Measurements from ENCODE around the gene PSMC3IP.
"Not testable (repeated sequence)": the region's sequence is repeated elsewhere in the genome, so short reads cannot be mapped to it uniquely, and the experiment has no call there.

PSMC3IP gene

GRCh38 chr17:42562388-42563142 lies 15.0 kb downstream of the PSMC3IP start:
- no peak for DNase-seq (ENCODE audit: low read depth in 3 of 3, low spot score in 1 of 3)

- peak; percentile 70 to 82 (median 79) for DNase-seq (ENCODE audit: low read depth in 3 of 3, low spot score in 1 of 3)
Measured at GRCh38 chr17:42561897-42562387, 15.6 kb downstream of the PSMC3IP start, which contains the start of gene COASY. TSS of gene COASY (plus strand) at chr17:42562148. CDS start at chr17:42562623, 475 bp downstream.

- no peak for DNase-seq (ENCODE audit: low read depth in 3 of 3, low spot score in 1 of 3)
Measured at GRCh38 chr17:42560246-42560645, 17.3 kb downstream of the PSMC3IP start.

DNA sequence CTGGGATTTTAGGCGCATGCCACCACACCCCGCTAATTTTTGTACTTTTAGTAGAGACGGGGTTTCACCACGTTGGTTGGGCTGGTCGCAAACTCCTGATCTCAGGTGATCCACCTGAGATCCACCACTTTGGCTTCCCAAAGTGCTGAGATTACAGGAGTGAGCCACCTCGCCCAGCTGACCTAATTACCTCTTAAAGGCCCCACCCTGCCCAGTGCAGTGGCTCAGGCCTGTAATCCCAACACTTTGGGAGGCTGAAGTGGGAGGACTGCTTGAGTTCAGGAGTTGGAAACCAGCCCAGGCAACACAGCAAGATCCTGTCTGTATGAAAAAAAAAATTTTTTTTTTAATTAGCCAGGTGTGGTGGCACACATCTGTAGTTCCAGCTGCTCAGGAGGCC lies 18.5 kb downstream of the PSMC3IP start:
- no peak for DNase-seq (ENCODE audit: low read depth in 3 of 3, low spot score in 1 of 3)

DNA sequence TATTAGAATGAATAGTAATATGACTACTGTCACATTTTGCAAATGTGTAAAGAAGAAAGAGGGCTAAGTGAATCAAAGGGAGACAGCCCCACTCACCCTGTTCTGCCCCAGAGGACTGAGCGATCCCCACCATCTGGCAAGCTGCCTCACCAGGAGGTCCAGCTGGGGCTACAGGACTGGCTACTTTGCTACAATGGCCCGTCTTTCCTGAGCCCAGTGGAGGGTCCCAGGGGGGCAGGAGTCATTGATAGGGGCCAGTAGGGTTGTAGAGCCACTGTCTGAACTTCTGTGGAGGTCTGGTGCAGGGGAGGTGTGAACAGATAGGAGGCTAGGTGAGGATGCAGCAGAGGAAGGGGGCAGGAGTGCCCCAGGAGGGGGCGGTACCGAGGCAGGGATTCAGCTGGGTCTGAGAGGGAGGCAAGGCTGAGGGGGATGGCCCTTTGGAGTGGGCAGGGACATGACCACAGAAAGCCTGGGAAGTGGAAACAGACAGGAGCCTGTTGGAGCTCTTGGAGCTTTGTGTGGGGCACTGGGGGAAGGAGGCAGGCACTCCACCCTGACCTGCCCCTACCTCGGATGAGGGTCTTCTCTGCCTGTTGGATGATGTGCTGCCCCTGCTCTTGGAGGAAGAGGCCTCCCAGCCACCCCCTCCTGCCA lies 21.4 kb downstream of the PSMC3IP start:
- DNase-seq (ENCODE audit: low read depth in 3 of 3, low spot score in 1 of 3) = not testable (repeated sequence)

DNA sequence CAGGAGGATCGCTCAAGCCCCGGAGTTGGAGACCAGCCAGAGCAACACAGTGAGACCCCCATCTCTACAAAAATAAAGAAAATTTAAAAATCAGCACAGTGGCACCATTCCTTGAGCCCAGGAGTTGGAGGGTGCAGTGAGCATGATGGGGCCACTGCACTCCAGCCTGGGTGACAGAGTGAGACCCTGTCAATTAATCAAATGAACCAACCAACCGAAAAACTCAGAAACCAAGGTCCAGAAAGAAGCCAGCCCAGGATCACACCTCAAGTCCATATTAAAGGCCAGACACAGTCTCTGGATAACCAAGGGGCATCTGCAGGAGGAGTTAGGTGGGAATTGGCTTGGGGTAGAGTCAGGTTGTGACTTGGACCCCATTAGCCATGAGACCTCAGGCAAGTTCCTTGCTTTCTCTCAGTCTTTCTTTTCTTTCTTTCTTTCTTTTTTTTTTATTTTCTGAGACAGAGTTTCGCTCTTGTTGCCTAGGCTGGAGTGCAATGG lies 22.4 kb downstream of the PSMC3IP start:
- DNase-seq (ENCODE audit: low read depth in 3 of 3, low spot score in 1 of 3) = no peak

- DNase-seq (ENCODE audit: low read depth in 3 of 3, low spot score in 1 of 3) = peak in 2 of 3 donors; percentile 39 to 53
Measured at GRCh38 chr17:42554250-42555121, 23.0 kb downstream of the PSMC3IP start.

GRCh38 chr17:42553866-42554249 lies 23.7 kb downstream of the PSMC3IP start:
- no peak for DNase-seq (ENCODE audit: low read depth in 3 of 3, low spot score in 1 of 3)

DNA sequence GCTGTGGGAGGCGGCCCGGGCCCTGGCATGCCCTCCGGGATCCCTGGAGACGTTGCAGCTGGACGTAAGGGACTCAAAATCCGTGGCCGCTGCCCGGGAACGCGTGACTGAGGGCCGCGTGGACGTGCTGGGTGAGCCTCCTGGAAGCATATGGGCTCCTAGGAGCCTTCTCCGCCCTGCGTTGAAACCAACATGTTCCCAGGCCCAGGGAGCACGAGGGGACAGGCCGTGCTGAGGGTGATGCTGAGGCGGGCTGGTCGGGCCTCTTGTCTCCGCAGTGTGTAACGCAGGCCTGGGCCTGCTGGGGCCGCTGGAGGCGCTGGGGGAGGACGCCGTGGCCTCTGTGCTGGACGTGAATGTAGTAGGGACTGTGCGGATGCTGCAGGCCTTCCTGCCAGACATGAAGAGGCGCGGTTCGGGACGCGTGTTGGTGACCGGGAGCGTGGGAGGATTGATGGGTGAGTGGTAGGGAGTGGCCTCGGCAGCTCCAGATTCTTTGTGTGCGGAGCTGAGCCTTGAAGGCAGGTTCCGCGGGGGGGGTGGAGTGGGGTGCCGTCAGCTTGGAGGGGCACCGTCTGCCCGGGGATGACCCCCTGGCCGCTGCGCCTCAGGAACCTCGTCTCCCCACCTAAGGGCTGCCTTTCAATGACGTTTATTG lies 24.2 kb downstream of the PSMC3IP start:
- no peak for DNase-seq (ENCODE audit: low read depth in 3 of 3, low spot score in 1 of 3)

GRCh38 chr17:42552736-42553135 lies 24.8 kb downstream of the PSMC3IP start, which contains the start of gene HSD17B1:
TSS of gene HSD17B1 (plus strand) at chr17:42552923. CDS start at chr17:42552934, 11 bp downstream.
- not testable (repeated sequence) for DNase-seq (ENCODE audit: low read depth in 3 of 3, low spot score in 1 of 3)

- DNase-seq (ENCODE audit: low read depth in 3 of 3, low spot score in 1 of 3) = no peak
Measured at GRCh38 chr17:42548993-42549755, 28.4 kb downstream of the PSMC3IP start.

DNA sequence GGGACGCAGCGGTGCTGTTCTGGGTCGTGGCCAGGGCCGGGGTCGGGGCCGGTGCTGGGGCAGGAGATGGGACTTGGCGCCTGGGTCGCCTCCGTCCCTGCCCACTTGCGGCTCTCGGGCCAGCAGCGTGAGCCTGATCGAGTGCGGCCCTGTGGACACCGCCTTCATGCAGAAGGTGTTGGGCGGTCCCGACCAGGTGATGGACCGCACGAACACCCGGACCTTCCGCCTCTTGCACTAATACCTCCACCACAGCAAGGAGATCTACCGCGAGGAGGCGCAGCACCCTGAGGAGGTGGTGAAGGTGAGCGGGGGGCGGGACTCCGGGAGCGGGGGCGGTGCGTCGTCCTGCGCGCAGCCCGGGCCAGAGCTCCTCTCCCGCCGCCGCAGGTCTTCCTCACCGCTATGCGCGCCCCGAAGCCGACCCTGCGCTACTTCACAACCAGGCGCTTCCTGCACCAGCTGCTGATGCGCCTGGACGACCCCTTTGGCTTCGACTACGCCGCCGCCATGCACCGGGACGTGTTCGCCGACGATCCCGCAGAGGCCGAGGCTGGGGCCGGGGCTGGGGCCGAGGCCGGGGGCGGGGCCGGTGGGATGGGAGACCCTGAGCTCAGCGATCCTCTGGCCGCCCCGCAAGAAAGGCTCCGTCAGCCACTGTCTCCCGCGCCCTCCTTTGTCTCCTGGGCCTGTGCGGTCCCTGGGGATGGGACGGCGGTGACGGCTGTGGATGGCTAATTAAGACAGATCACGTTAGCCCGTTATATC lies 29.3 kb downstream of the PSMC3IP start:
- peak; percentile 40 to 73 (median 51) for DNase-seq (ENCODE audit: low read depth in 3 of 3, low spot score in 1 of 3)

- DNase-seq (ENCODE audit: low read depth in 3 of 3, low spot score in 1 of 3) = no peak
Measured at GRCh38 chr17:42547698-42548069, 29.8 kb downstream of the PSMC3IP start.

DNA sequence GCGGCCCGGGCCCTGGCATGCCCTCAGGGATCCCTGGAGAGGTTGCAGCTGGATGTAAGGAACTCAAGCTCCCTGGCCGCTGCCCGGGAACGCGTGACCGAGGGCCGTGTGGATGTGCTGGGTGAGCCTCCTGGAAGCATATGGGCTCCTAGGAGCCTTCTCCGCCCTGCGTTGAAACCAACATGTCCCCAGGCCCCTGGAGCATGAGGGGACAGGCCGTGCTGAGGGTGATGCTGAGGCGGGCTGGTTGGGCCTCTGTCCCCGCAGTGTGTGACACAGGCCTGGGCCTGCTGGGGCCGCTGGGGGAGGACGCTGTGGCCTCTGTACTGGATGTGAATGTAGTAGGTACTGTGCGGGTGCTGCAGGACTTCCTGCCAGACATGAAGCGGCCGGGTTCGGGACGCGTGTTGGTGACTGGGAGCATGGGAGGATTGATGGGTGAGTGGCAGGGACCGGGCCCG lies 30.5 kb downstream of the PSMC3IP start:
- DNase-seq (ENCODE audit: low read depth in 3 of 3, low spot score in 1 of 3) = no peak

DNA sequence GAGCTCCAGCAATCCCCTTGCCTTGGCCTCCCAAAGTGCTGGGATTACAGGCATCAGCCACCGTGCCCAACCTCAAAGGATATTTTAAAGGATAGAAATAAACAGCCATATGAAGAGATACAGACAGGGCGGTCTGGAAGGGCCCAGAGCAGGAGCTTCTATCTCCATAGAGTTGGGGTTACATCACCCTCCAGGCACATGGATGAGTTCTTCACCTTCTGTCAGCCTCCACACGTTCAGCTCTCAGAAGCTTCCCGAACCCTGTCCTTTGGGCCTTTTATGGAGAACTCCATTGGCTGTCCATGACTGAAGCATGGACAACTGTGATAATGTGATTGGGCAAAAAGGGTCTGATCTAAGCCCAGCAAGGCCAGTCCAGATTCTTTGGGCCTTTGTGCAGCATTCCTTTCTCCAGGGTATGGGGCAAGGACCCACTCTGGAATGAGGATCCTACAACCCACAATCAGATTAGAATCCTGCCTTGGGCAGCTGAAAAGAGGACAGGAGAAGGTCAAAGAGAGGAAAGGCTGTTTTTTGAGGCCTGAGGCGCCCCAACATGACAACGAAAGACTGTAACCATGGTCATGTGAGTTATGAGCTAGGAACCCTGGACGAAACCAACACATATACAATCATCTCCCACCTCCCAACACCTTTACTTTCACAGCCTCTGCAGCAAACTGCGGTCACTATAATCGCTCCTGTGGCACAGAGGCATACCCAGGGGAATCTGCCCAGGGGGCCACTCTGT lies 31.6 kb downstream of the PSMC3IP start:
- DNase-seq (ENCODE audit: low read depth in 3 of 3, low spot score in 1 of 3) = not testable (repeated sequence)

DNA sequence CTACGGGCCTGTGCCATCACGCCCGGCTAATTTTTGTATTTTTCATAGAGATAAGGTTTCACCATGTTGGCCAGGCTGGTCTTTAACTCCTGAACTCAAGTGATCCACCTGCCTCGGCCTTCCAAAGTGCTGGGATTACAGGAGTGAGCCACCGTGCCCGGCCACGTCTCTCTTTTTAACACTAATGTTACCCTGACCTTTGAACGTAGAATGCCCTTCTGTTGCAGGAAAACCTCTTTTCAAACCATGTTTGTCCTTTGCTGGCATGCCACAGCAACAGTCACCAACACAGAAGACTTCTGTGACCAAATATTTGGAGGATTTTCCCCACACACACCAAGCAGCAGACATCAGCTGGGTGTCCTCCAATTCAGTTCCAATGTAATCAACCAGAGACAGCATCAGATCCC lies 32.6 kb downstream of the PSMC3IP start:
- no peak for DNase-seq (ENCODE audit: low read depth in 3 of 3, low spot score in 1 of 3)

DNA sequence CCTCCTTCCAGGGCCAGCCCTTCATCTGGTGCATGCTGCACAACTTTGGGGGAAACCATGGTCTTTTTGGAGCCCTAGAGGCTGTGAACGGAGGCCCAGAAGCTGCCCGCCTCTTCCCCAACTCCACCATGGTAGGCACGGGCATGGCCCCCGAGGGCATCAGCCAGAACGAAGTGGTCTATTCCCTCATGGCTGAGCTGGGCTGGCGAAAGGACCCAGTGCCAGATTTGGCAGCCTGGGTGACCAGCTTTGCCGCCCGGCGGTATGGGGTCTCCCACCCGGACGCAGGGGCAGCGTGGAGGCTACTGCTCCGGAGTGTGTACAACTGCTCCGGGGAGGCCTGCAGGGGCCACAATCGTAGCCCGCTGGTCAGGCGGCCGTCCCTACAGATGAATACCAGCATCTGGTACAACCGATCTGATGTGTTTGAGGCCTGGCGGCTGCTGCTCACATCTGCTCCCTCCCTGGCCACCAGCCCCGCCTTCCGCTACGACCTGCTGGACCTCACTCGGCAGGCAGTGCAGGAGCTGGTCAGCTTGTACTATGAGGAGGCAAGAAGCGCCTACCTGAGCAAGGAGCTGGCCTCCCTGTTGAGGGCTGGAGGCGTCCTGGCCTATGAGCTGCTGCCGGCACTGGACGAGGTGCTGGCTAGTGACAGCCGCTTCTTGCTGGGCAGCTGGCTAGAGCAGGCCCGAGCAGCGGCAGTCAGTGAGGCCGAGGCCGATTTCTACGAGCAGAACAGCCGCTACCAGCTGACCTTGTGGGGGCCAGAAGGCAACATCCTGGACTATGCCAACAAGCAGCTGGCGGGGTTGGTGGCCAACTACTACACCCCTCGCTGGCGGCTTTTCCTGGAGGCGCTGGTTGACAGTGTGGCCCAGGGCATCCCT lies 34.1 kb downstream of the PSMC3IP start:
- no peak for DNase-seq (ENCODE audit: low read depth in 3 of 3, low spot score in 1 of 3)

Data from stimulated activated CD4-positive, alpha-beta T cell treated with anti-CD3 and anti-CD28 coated beads, TNF-alpha, amount 100 ng/mL, for 1 hour (primary cell).